GM19238 (cell line): ENCODE results near the gene NOD1.
A peak's percentile ranks its signal among the peaks of the same experiment; 100 is the strongest.

Source experiments
- DNase-seq: peaks from one replicate; pipeline ENCODE4 v3.0.0; 2011; ENCODE audit warnings: low spot score; ENCODE audit not compliant: insufficient read length

The NOD1 gene

GRCh38 chr7:30450240-30450982 is 28.2 kb downstream of the NOD1 start:
- DNase-seq = no peak

GRCh38 chr7:30448461-30449189 is 30.0 kb downstream of the NOD1 start:
- no peak for DNase-seq

- DNase-seq = no peak
These were observed 31.1 kb downstream of the NOD1 start for GRCh38 chr7:30447466-30447865.

GRCh38 chr7:30446266-30446665 is 32.3 kb downstream of the NOD1 start:
- DNase-seq = no peak

GRCh38 chr7:30445770-30446169 is 32.8 kb downstream of the NOD1 start:
- peak; percentile 92 for DNase-seq

- DNase-seq = no peak
These were observed 40.6 kb downstream of the NOD1 start for GRCh38 chr7:30437823-30438574.

DNA sequence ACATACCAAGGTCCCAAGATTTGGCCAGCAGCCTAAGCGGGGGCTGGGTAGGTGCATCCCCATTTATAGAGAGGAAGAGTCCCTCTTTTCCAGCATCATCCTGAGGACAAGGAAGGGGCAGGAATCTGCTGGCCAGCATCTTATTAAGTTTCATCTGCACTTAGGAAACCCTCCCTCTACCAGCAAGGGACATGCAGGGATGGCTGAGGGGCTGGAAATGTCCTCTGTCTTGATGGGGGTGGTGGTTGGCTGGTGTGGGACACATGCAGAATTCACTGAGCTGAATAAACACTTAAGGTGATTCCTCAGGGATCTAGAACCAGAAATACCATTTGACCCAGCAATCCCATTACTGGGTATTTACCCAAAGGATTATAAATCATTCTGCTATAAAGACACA is 42.1 kb downstream of the NOD1 start:
- DNase-seq = no peak

DNA sequence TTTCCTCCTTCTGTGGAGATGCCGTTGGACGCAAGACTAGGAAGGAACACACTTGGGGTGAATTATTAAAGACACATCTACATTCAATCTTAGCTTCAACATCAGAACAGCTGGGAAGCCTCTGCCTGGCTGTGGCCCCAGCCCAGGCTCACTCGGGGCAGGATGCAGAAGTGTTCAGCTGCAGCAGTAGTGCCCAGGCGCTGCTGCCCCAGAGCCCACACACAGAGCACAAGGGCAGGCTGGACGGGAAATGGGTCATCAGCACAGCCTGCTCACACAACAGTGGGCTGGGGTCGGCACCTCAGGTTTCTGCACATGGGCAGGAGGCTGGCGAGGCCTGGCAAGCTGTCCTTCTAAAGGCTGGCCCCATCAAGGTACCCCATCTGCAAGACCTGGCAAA is 42.5 kb downstream of the NOD1 start:
- DNase-seq = no peak

DNA sequence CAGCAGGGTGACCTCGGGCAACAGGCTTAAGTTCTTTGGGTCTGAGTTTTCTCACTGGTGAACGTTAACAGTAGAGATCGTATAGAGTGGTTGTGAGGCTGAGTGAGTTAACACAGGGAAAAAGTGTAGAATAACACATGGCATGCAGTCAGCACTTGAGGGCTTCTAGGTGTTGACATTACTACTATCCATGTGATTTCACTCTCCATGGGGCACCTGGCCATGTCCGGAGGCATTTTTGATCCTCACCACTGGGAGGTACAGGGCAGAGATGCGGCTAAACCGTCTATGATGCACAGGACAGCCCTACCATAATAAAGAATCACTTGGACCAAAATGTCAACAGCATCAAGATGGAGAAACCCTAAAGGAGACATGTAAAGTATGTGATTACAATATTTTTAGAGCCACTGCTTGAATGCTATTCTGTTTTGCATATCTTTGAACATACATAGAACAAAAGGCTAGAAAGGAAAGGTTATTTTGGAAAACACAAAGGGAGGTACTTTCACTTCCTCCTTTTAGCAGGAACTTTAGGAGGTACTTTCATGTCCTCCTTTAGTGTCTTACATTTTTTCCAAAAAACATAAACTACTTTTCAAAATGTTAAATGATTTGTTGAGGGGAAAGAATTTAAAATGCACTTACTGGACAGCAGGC is 44.3 kb downstream of the NOD1 start:
- no peak for DNase-seq

DNA sequence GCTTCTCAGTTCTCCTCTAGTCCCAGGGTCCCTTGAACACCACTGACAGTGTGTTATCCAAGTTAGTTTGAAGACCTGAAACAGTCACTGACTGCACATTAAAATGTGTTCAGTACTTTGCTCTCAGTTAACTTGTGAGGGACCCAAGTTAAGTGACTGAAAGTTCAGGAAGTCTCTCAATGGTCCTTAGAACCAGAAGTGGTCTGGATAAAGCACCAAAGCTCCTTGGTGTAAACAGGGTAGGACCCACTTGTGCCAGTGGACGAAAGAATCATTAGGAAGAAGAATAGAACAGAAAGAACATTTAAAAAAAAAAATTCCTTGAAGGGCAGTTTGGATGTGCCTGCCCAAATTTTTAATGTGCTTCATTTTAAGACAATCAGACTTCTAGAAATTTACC is 45.1 kb downstream of the NOD1 start:
- no peak for DNase-seq

DNA sequence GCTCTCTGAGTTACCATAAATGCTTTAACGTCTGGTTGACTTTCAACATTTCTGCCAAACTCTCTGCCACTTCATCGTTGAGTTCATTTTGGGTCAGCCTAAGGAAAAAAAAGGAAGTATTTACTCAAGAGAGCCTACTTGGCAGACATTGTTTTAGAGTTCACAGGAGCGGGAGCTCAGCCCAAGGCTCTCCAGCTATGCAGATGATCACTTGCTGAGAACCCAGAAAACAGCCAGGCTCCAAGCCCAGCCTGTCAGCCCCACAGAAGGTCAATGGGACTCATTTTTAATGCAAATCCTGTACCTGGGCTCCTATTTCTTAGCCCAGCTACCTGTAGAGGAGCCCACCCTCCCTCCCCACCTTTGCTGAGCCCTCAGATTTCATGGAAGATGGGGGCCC is 45.5 kb downstream of the NOD1 start:
- DNase-seq = no peak

DNA sequence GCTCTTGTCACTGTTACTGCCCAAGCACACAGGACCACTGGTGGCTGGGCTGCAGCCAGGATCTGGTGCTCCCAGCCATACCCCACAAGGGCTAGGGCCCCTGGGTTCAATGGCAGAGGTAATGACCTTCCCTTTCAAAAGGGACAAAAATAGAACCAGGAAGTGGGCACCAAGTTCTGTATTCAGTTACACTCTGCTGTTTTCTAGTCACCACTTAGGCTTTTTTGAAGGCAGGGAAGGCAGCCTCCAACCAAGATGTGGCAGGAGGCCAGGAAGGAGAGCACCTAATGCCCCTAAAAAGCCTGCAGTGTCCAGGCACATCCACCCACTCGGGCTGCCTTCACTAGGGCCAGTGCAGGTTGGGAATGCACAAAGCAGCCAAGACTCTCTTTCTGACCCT is 47.8 kb downstream of the NOD1 start:
- no peak for DNase-seq

DNA sequence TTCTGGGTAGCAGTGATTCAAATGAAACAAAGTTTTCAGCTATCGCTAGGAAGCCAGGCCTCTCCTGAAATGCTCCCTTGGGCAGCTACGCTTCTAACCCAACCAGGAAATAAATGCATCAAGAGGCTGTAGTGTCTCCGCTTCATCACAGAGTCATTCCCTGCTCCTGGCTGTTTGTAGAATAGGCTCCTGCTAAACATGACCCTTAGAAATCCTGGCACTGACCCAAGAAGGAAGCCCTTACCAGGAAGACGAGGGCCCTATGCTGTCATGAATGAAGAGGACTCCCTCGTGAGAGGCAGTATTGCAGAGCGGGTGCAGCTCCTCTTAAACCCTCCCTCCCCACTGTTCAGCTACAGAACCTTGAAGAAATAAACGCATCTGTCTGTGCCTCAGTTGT is 48.3 kb downstream of the NOD1 start:
- no peak for DNase-seq

GRCh38 chr7:30429156-30429530 is 49.4 kb downstream of the NOD1 start:
- DNase-seq = no peak

DNA sequence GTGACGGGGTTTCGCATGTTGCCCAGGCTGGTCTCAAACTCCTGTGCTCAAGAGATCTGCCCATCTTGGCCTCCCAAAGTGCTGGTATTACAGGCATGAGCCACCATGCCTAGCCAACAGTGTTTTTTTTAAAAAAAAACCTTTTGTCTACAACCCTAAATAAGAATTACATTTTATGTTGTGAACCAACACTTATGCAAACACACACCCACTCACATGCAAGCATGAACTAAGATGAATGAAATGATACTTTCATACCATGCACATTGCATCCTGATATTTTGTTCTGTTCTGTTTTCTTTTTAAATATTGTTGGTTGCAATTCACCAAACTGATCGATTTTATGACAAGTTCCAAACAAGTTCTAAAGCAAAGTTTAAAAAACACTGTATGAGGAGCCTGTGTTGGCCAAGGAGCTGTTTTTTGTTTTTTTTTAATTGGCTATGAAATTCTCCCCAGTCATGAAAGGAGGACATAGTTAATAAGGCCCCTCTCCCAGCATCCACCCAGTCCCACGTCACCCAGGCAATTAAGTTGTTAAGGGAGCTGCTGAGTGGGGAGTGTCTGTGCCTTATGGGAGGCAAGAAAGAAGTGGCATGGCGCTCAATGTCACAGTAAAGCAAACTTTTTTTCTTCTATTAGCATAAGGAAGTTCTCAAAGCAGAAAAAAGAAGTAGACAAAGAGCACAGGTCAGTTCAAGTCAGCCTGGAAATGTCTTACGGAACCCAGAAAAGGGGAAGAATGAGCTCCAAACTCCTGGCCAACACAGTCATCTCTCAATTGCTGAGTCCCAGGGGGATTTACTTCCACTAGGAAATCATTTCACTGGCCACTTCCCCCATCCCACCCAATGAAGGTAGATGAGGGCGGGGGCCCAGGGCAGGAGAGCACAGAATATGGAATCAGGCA is 50.1 kb downstream of the NOD1 start:
- no peak for DNase-seq

- no peak for DNase-seq
These were observed 51.1 kb downstream of the NOD1 start for GRCh38 chr7:30427296-30428070.

DNA sequence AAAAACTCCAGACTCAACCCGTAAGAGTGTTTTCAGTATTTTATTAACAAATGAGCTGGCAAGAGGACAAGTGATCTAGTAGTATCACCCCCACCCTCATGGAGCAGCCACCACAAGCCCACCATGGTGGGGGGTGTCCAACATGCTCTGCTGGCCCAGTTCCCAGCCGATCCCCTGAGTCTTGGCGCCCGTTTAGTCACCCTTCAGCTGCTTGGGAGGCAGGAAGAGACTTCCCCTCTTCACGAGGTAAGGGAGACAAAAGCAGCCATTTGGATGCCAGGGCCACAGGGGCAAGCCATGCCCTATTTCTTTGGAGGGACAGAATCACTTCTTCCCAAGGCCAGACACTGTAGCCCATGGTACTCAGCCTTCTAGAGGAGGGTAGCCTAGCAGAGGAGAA is 54.1 kb downstream of the NOD1 start:
- DNase-seq = no peak

DNA sequence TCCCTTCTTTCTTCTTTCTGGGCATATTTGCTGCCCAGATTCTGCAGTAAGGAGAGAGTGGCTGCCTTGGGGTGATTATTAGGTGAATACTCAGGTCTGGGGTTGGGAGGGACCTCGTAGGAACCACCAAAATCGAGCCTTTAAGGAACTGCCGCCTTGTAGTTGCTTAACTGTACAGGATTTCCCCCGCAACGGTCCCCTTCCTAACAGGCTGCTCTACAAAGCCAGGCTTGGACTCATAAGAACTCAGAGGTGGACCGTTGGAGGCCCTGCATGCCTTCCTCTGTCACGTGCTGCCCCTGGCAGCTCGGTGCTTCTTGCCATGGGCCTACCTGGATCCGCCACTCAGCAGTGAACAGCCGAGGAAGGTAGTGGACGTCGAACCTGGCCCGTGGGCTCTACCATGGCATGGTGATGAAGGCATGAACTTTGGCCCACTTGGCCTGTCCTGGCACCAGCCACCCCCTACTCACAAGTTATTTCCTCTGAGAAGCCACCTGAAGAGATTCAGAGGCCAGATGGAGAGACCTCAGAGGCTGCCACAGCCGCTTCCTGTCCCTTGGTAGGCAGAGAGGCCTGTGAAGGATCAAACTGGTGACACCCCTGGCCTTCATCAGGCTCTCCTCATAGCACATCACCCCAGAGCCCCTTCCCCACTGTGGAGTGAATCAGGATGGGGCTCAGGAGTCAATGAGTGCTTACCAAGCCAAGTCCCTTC is 54.6 kb downstream of the NOD1 start:
- DNase-seq = no peak

DNA sequence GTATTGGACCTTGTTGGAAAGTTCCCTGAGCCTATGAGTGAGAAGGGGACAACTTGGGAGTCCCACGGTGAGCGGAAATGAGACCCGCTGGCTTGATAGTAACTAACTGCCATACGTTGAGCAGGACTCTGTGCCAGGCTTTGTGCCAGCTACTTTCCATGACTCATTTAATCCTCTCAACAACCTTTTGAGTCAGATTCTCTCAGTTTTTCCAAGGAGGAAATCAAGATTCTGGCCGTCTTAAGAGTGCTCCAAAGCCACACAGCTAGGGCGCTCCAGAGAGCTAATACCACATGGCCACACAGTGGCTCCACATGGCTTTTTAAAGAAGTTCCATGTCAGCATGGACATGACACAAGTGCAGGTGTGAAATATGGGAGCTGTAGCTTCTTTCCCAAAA is 55.7 kb downstream of the NOD1 start:
- no peak for DNase-seq
